SK-N-SH treated with all-trans-retinoic acid at 6 μM for 48 hours (cell line): Measurements from ENCODE around the gene TBL1X.

Experiments
- ATAC-seq: fragments of 200-7000 bp; cut with Tn5 transposase; 3 replicates; pipeline ENCODE4 v1.9.1; 2020; ENCODE audit warnings: mild to moderate bottlenecking, moderate library complexity
- CREB5 ChIP-seq: fragments of 250-450 bp; sonication (Bioruptor Pico); IDR thresholded peaks from 2 replicates; pipeline ENCODE4 v1.5.1; 2020; ENCODE audit warnings: low read depth, mild to moderate bottlenecking, moderate library complexity
- CSDC2 ChIP-seq: fragments of 250-450 bp; sonication (Bioruptor Pico); IDR thresholded peaks from 2 replicates; pipeline ENCODE4 v1.5.0; 2020; ENCODE audit warnings: mild to moderate bottlenecking, moderate library complexity
- CSRNP3 ChIP-seq: fragments of 250-450 bp; sonication (Bioruptor Pico); IDR thresholded peaks from 2 replicates; pipeline ENCODE4 v1.5.1; 2021; ENCODE audit warnings: mild to moderate bottlenecking, moderate library complexity
- ESRRG ChIP-seq: fragments of 250-450 bp; sonication (Bioruptor Pico); IDR thresholded peaks from 2 replicates; pipeline ENCODE4 v1.6.1; 2021; ENCODE audit warnings: mild to moderate bottlenecking
- GLIS3 ChIP-seq: fragments of 250-450 bp; sonication (Bioruptor Pico); IDR thresholded peaks from 2 replicates; pipeline ENCODE4 v1.5.0; 2020; ENCODE audit warnings: mild to moderate bottlenecking, moderate library complexity
- ISL1 ChIP-seq: fragments of 250-450 bp; sonication (Bioruptor Pico); IDR thresholded peaks from 2 replicates; pipeline ENCODE4 v2.1.2; 2022; ENCODE audit warnings: mild to moderate bottlenecking, moderate library complexity
- PATZ1 ChIP-seq: fragments of 250-450 bp; sonication (Bioruptor Pico); IDR thresholded peaks from 2 replicates; pipeline ENCODE4 v1.8.0; 2020; ENCODE audit warnings: mild to moderate bottlenecking, moderate library complexity, borderline replicate concordance
- RARB ChIP-seq: fragments of 250-450 bp; sonication (Bioruptor Pico); IDR thresholded peaks from 2 replicates; pipeline ENCODE4 v1.8.0; 2021; ENCODE audit warnings: mild to moderate bottlenecking, moderate library complexity
- SNAI2 ChIP-seq: fragments of 250-450 bp; sonication (Bioruptor Pico); IDR thresholded peaks from 2 replicates; pipeline ENCODE4 v1.5.0; 2020; ENCODE audit warnings: mild to moderate bottlenecking, moderate library complexity
- TCF4 ChIP-seq: fragments of 250-450 bp; sonication (Bioruptor Pico); IDR thresholded peaks from 2 replicates; pipeline ENCODE4 v1.8.0; 2021; ENCODE audit warnings: mild to moderate bottlenecking, moderate library complexity, borderline replicate concordance
- TSHZ2 ChIP-seq: fragments of 250-450 bp; sonication (Bioruptor Pico); IDR thresholded peaks from 2 replicates; pipeline ENCODE4 v1.5.0; 2020; ENCODE audit warnings: mild to moderate bottlenecking, moderate library complexity
- ZFP3 ChIP-seq: fragments of 250-450 bp; sonication (Bioruptor Pico); IDR thresholded peaks from 2 replicates; pipeline ENCODE4 v1.5.0; 2020; ENCODE audit warnings: mild to moderate bottlenecking, moderate library complexity
- ZFP30 ChIP-seq: fragments of 450-650 bp; formaldehyde crosslinking; IDR thresholded peaks from 2 replicates; pipeline ENCODE4 v1.5.0; 2022; ENCODE audit warnings: mild to moderate bottlenecking, moderate library complexity
- ZNF565 ChIP-seq: fragments of 450-650 bp; formaldehyde crosslinking; conservative IDR thresholded peaks from 2 replicates; pipeline ENCODE4 v1.5.0; 2020; ENCODE audit warnings: low read depth, mild to moderate bottlenecking, moderate library complexity
- ZNF70 ChIP-seq: fragments of 450-650 bp; formaldehyde crosslinking; IDR thresholded peaks from 2 replicates; pipeline ENCODE4 v1.5.0; 2020; ENCODE audit warnings: mild to moderate bottlenecking, moderate library complexity
- ZNF8 ChIP-seq: fragments of 450-650 bp; formaldehyde crosslinking; IDR thresholded peaks from 2 replicates; pipeline ENCODE4 v1.5.0; 2020; ENCODE audit warnings: mild to moderate bottlenecking, moderate library complexity
- TF ChIP-seq, protein P1 (sequence below): fragments of 250-450 bp; sonication (Bioruptor Pico); IDR thresholded peaks from 2 replicates; pipeline ENCODE4 v1.8.0; 2021; ENCODE audit warnings: low read depth, mild to moderate bottlenecking, moderate library complexity, borderline replicate concordance

Gene TBL1X

DNA sequence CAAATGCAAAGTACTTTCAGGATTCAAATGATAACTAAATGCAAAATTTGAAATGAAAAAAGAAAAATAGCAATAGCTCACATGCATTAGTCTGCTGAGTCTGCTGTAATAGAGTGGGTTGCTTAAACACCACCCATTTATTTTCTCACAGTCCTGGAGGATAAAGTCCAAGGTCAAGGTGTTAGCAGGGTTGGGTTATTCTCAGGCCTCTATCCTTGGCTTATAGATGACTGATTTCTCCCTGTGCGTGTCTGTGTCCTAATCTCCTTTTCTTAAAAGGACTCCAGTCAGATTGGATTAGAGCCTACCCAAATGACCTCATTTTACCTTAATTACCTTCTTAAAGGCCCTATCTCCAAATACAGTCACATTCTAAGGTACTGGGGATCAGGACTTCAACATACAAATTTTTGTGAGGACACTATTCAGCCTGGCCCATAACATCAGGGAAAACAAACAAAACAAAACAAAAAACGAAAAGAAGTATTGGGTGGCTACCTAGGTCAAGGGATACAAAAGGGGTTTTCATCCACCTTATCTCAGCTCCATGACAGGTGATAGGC, 6.3 kb upstream of the TBL1X start:
- no peak for ATAC-seq

GRCh38 chrX:9459186-9459748, 5.6 kb upstream of the TBL1X start:
- TF ChIP-seq ZFP30 (CRISPR knock-in tag) (no peak), CSRNP3 (CRISPR knock-in tag) (no peak), CSDC2 (no peak), TSHZ2 (CRISPR knock-in tag) (no peak), SNAI2 (no peak), ZNF565 (no peak), GLIS3 (no peak), CREB5 (CRISPR knock-in tag) (no peak), PATZ1 (CRISPR knock-in tag) (no peak), ZNF8 (no peak), ISL1 (CRISPR knock-in tag) (no peak), RARB (CRISPR knock-in tag) (no peak), ZFP3 (CRISPR knock-in tag) (no peak), ESRRG (CRISPR knock-in tag) (no peak), TCF4 (no peak)
- TF ChIP-seq, protein P1, sequence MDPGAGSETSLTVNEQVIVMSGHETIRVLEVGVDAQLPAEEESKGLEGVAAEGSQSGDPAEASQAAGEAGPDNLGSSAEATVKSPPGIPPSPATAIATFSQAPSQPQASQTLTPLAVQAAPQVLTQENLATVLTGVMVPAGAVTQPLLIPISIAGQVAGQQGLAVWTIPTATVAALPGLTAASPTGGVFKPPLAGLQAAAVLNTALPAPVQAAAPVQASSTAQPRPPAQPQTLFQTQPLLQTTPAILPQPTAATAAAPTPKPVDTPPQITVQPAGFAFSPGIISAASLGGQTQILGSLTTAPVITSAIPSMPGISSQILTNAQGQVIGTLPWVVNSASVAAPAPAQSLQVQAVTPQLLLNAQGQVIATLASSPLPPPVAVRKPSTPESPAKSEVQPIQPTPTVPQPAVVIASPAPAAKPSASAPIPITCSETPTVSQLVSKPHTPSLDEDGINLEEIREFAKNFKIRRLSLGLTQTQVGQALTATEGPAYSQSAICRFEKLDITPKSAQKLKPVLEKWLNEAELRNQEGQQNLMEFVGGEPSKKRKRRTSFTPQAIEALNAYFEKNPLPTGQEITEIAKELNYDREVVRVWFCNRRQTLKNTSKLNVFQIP: no peak
- no peak for ATAC-seq

More for the DNA sequence above, 6.3 kb upstream of the TBL1X start:
- TF ChIP-seq, protein P1: no peak
- TF ChIP-seq ZNF565: no peak

DNA sequence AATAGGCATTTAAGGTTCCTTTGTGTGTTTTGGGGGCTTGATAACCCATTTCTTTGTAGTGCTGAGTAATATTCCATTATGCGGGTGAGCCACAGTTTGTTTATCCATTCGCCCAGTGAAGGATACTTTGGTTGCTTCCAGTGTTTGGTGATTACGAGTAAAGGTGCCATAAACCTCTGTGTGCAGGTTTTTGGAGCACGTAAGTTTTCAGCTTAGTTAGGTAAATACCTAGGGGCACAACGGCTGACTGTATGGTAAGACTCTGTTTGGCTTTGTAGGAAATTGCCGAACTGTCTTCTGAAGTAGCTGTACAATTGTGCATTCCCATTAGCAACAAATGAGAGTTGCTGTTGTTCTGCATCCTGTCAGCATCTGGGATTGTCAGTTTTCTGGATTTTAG, 3.8 kb upstream of the TBL1X start:
- TF ChIP-seq ESRRG (CRISPR knock-in tag): no peak
- no peak for TF ChIP-seq CSRNP3 (CRISPR knock-in tag)
- no peak for TF ChIP-seq ZNF70 (CRISPR knock-in tag)
- TF ChIP-seq ZNF8: no peak
- TF ChIP-seq ZFP30 (CRISPR knock-in tag): no peak
- TF ChIP-seq, all 23 proteins: peak for 0
- ATAC-seq: no peak
